ENCODE results near the gene PNPLA6. TPM values are rescaled to one million over a fixed set of nuclear protein-coding genes. Genes with fewer than 3 reads are reported as not detected.
A peak's percentile ranks its signal among the peaks of the same experiment; 100 is the strongest.

PNPLA6 gene
- total RNA-seq, 1 donor from 2014 or later: 140 TPM

DNA sequence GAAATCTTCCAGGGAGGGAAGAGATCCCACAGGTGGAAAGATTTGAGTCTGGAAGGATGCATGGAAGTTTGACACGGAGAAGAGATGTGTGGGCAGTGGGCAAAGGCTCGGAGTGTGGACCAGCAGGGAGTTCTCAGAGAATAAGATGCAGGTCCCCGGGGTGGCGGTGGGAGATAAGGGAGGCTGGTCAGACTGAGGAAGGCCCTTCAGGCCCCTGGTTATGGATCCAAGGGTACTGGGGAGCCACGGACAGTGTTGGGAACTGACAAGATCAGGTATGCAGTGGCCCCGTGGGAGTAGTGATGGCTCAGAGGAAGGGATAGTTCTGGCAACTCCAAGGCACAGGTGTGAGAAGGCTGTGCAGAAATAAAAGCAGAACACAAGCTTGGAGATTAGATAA is 62.7 kb downstream of the PNPLA6 start:
- DNase-seq (ENCODE audit: low spot score, unreplicated experiment): no peak
- H3K27ac Mint-ChIP-seq: peak overlapping the region; percentile 33
- no peaks in the 10 kb centered on the region for H3K9me3 Mint-ChIP-seq (ENCODE audit: low read depth)
- peak overlapping the region; percentile 82 for H3K4me3 Mint-ChIP-seq (ENCODE audit: low read depth)
- TF ChIP-seq CTCF (IDR thresholded peaks at IDR 0.05; ENCODE audit: unreplicated experiment): no peak
- peaks cover 21% of the 10 kb centered on the region for H3K4me1 Mint-ChIP-seq (ENCODE audit: low read depth)
- no peaks in the 10 kb centered on the region for H3K27me3 Mint-ChIP-seq
- H3K36me3 Mint-ChIP-seq (ENCODE audit: insufficient read depth): peaks cover 11% of the 10 kb centered on the region

DNA sequence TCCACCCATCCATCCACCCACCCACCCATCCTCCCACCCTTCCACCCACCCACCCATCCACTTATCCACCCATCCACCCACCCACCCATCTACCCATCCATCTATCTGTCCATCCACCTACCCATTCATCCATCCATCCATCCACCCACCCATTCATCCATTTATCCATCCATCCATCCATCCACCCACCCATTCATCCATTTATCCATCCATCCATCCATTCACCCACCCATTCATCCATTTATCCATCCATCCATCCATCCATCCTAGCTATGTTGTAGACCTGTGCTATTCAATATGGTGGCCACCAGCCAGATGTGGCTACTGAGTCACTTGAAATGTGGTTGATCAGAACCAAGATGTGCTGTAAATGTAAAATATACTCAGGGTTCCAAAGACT is 65.2 kb downstream of the PNPLA6 start:
- H3K36me3 Mint-ChIP-seq (ENCODE audit: insufficient read depth): peaks cover 18% of the 10 kb centered on the region
- H3K4me1 Mint-ChIP-seq (ENCODE audit: low read depth): peaks cover 13% of the 10 kb centered on the region
- H3K9me3 Mint-ChIP-seq (ENCODE audit: low read depth): no peaks in the 10 kb centered on the region
- no peak overlapping the region for H3K4me3 Mint-ChIP-seq (ENCODE audit: low read depth)
- no peaks in the 10 kb centered on the region for H3K27me3 Mint-ChIP-seq
- DNase-seq (ENCODE audit: low spot score, unreplicated experiment): no peak
- no peak for TF ChIP-seq CTCF (IDR thresholded peaks at IDR 0.05; ENCODE audit: unreplicated experiment)
- H3K27ac Mint-ChIP-seq: no peak overlapping the region

DNA sequence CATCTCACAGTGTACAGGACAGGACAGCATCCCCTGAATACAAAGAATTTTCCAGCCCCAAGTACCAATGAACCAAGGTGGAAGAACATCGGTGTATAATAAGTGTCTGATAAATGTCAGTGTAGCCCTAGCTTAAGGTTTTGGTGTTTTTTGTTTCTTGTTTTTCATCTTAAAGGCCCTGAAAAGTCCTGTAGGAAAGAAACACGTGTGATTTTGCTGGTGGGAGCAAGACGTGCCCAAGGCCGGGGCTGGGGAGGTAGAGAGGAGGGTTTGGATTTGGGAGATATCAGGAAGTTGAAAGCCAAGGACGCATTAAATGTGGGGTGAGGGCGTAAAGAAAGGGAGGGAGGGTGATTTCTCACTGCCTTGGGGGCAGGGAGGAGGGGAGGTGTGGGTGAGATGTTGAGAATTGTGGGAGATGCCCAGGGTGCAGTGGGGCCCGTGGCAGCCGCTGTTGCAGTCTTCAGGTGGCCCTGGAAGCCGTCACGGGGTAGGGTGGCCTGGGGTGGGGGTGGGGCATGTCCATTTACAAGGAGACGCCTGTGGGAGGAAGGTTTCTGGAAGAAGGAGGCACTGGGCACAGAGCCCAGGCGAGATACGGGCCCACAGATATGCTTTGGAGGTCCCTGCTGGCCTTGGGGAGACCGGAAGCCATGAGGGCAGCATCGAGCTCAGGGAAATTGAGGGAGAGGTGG is 66.9 kb downstream of the PNPLA6 start:
- Mint-ChIP-seq H3K27me3 (no peaks in the 10 kb centered on the region), H3K27ac (no peak overlapping the region), H3K9me3 (ENCODE audit: low read depth) (no peaks in the 10 kb centered on the region), H3K4me1 (ENCODE audit: low read depth) (peaks cover 9% of the 10 kb centered on the region), H3K4me3 (ENCODE audit: low read depth) (no peak overlapping the region), H3K36me3 (ENCODE audit: insufficient read depth) (peaks cover 21% of the 10 kb centered on the region)
- DNase-seq (ENCODE audit: low spot score, unreplicated experiment): no peak
- no peak for TF ChIP-seq CTCF (IDR thresholded peaks at IDR 0.05; ENCODE audit: unreplicated experiment)

DNA sequence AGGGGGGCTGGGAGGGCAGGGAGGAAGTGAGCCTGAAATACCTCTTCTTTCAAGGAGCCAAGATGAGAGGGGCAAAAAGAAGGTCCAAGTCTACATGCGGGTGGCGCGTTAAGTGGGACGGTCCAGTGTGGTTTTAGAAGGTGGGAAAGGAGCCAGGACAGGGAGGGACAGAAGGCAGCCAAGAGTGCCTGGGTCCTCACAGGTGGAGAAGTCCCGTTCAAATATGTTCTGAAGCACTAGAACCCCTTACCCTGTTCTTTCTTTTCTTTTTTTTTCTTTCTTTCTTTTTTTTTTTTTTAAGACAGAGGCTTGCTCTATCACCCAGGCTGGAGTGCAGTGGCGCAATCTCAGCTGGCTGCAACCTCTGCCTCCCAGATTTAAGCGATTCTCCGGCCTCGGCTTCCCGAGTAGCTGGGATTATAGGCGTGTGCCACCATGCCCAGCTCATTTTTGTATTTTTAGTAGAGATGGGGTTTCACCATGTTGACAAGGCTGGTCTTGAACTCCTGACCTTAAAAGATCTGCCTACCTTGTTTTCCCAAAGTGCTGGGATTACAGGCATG is 67.5 kb downstream of the PNPLA6 start:
- Mint-ChIP-seq H3K36me3 (ENCODE audit: insufficient read depth) (peaks cover 17% of the 10 kb centered on the region), H3K27ac (no peak overlapping the region), H3K4me3 (ENCODE audit: low read depth) (no peak overlapping the region), H3K27me3 (no peaks in the 10 kb centered on the region), H3K9me3 (ENCODE audit: low read depth) (no peaks in the 10 kb centered on the region), H3K4me1 (ENCODE audit: low read depth) (peaks cover 3% of the 10 kb centered on the region)
- no peak for TF ChIP-seq CTCF (IDR thresholded peaks at IDR 0.05; ENCODE audit: unreplicated experiment)
- DNase-seq (ENCODE audit: low spot score, unreplicated experiment): no peak

GRCh38 chr19:7603919-7604318 is 68.4 kb downstream of the PNPLA6 start:
- Mint-ChIP-seq H3K4me1 (ENCODE audit: low read depth) (no peaks in the 10 kb centered on the region), H3K36me3 (ENCODE audit: insufficient read depth) (peaks cover 14% of the 10 kb centered on the region), H3K27ac (peak overlapping the region; percentile 71), H3K4me3 (ENCODE audit: low read depth) (no peak overlapping the region), H3K9me3 (ENCODE audit: low read depth) (no peaks in the 10 kb centered on the region), H3K27me3 (no peaks in the 10 kb centered on the region)
- DNase-seq (ENCODE audit: low spot score, unreplicated experiment): no peak
- TF ChIP-seq CTCF (IDR thresholded peaks at IDR 0.05; ENCODE audit: unreplicated experiment): no peak

Data from progenitor cell of endocrine pancreas (in vitro differentiated cells).